H1 (cell line): Measurements from ENCODE around the gene MS4A18. TPM values are rescaled to one million over a fixed set of nuclear protein-coding genes. Genes with fewer than 3 reads are reported as not detected.

Experiments
- CTCF ChIA-PET: fragments of 300-600 bp; sonication (Branson Sonifier 250); formaldehyde crosslinking; loops from one replicate; lab custom pipeline; 2021; ENCODE audit not compliant: partially characterized antibody; lab: Charles Lee
- POLR2A ChIA-PET: fragments of 300-600 bp; sonication (Branson Sonifier 250); formaldehyde crosslinking; loops from one replicate; lab custom pipeline; 2021; ENCODE audit warnings: inconsistent platforms; ENCODE audit not compliant: partially characterized antibody; lab: Charles Lee
- DNase-seq, 2 experiments: peaks; one replicate each; pipeline versions ENCODE4 v3.0.0 to v3.0.0-alpha.2; 2010 to 2022; ENCODE audit warnings: low spot score in 2 of 2, low read depth in 1 of 2, mixed read lengths in 1 of 2
- FAIRE-seq: peaks from 2 replicates; lab custom pipeline; 2011; peaks lifted over from hg19 to GRCh38; lab: Jason Lieb, UNC
- H2AFZ ChIP-seq: 2 replicates; pipeline ENCODE4 v1.8.1; 2012; ENCODE audit warnings: low read length, inconsistent platforms
- H2AK5ac ChIP-seq: 2 replicates; pipeline ENCODE4 v1.6.1; 2013; ENCODE audit warnings: low read depth, low read length
- H2BK120ac ChIP-seq: replicated peaks from 2 replicates; pipeline ENCODE3; 2013; ENCODE audit warnings: low read depth, low read length, inconsistent platforms
- H2BK12ac ChIP-seq: 2 replicates; pipeline ENCODE4 v1.6.1; 2013; ENCODE audit warnings: low read depth, low read length
- H2BK15ac ChIP-seq: 2 replicates; pipeline ENCODE4 v1.6.1; 2013; ENCODE audit warnings: low read length
- H2BK20ac ChIP-seq: 2 replicates; pipeline ENCODE4 v1.6.1; 2013; ENCODE audit warnings: low read length
- H2BK5ac ChIP-seq: 2 replicates; pipeline ENCODE4 v1.6.1; 2013; ENCODE audit warnings: low read depth, low read length
- H3K14ac ChIP-seq: 2 replicates; pipeline ENCODE4 v1.6.1; 2013; ENCODE audit warnings: inconsistent platforms; ENCODE audit not compliant: insufficient read length
- H3K18ac ChIP-seq: 2 replicates; pipeline ENCODE4 v1.6.1; 2013; ENCODE audit warnings: low read length; ENCODE audit errors: extremely low read depth
- H3K23ac ChIP-seq: 2 replicates; pipeline ENCODE4 v1.6.1; 2013; ENCODE audit warnings: inconsistent platforms; ENCODE audit not compliant: insufficient read length
- H3K23me2 ChIP-seq: 2 replicates; pipeline ENCODE4 v1.6.1; 2013; ENCODE audit warnings: low read depth, low read length
- H3K27ac ChIP-seq: 2 replicates; pipeline ENCODE4 v1.6.1; 2011; ENCODE audit warnings: low read depth, low read length, inconsistent platforms
- H3K27me3 ChIP-seq, 4 experiments: replicated peaks in 1 of 4; 1 replicate in 1 of 4; 2 replicates in 3 of 4; pipeline versions ENCODE4 v1.6.1 to v1.8.1; 2011 to 2013; ENCODE audit warnings: low read length in 3 of 4, mild to moderate bottlenecking in 3 of 4, inconsistent platforms in 2 of 4, mixed read lengths in 2 of 4, moderate library complexity in 1 of 4; ENCODE audit not compliant: control insufficient read depth in 3 of 4, insufficient read depth in 3 of 4; ENCODE audit errors: extremely low read depth in 1 of 4
- H3K36me3 ChIP-seq, 4 experiments: 2 replicates each; pipeline versions ENCODE4 v1.6.1 to v1.8.1; 2011 to 2013; ENCODE audit warnings: mild to moderate bottlenecking in 4 of 4, low read length in 3 of 4, moderate library complexity in 2 of 4, control low read depth in 1 of 4, inconsistent platforms in 1 of 4; ENCODE audit not compliant: insufficient read depth in 4 of 4, control insufficient read depth in 2 of 4
- H3K4ac ChIP-seq: replicated peaks from 2 replicates; pipeline ENCODE3; 2013; ENCODE audit warnings: low read length, low read depth, mixed read lengths, inconsistent platforms; ENCODE audit not compliant: insufficient read length
- H3K4me1 ChIP-seq, 4 experiments: replicated peaks in 1 of 4; 1 replicate in 1 of 4; 2 replicates in 3 of 4; pipeline versions ENCODE4 v1.6.1 to v1.8.1; 2011 to 2013; ENCODE audit warnings: low read length in 3 of 4, inconsistent platforms in 2 of 4, mixed read lengths in 1 of 4; ENCODE audit not compliant: insufficient read depth in 4 of 4, control insufficient read depth in 3 of 4
- H3K4me2 ChIP-seq, 2 experiments: 2 replicates each; pipeline versions ENCODE4 v1.6.1 to v1.8.1; 2011 to 2013; ENCODE audit warnings: low read depth in 2 of 2, low read length in 2 of 2, control low read depth in 1 of 2, inconsistent platforms in 1 of 2, mild to moderate bottlenecking in 1 of 2; ENCODE audit not compliant: insufficient read depth in 1 of 2
- H3K4me3 ChIP-seq, 4 experiments: fragments of 200-600, 300-600 bp in 1 of 4; sonication (generic), shearing (Covaris generic), sonication (Bioruptor Twin) in 1 of 4; 2 replicates each; pipeline versions ENCODE4 v1.5.1 to v1.8.1; 2011 to 2016; ENCODE audit warnings: low read length in 4 of 4, low read depth in 3 of 4, control low read depth in 2 of 4, inconsistent platforms in 2 of 4, mild to moderate bottlenecking in 2 of 4, mixed read lengths in 1 of 4, moderate library complexity in 1 of 4; ENCODE audit not compliant: insufficient read depth in 2 of 4; ENCODE audit errors: extremely low read depth in 1 of 4
- H3K56ac ChIP-seq: replicated peaks from 2 replicates; pipeline ENCODE3; 2013; ENCODE audit warnings: low read depth, mild to moderate bottlenecking, mixed read lengths, low read length, inconsistent platforms; ENCODE audit not compliant: insufficient read length
- H3K79me1 ChIP-seq: 2 replicates; pipeline ENCODE4 v1.6.1; 2013; ENCODE audit warnings: low read depth, low read length, control low read depth
- H3K79me2 ChIP-seq, 2 experiments: 2 replicates each; pipeline versions ENCODE4 v1.6.1 to v1.8.1; 2012 to 2013; ENCODE audit warnings: low read length in 2 of 2, mild to moderate bottlenecking in 2 of 2, inconsistent platforms in 1 of 2; ENCODE audit not compliant: insufficient read depth in 2 of 2, control insufficient read depth in 1 of 2
- H3K9ac ChIP-seq, 4 experiments: replicated peaks in 1 of 4; 1 replicate in 1 of 4; 2 replicates in 3 of 4; pipeline versions ENCODE4 v1.6.1 to v1.8.1; 2011 to 2013; ENCODE audit warnings: low read depth in 3 of 4, low read length in 3 of 4, control low read depth in 2 of 4, mild to moderate bottlenecking in 2 of 4, moderate library complexity in 2 of 4, inconsistent platforms in 1 of 4; ENCODE audit errors: extremely low read depth in 1 of 4
- H3K9me3 ChIP-seq, 2 experiments: 2 replicates each; pipeline versions ENCODE4 v1.6.1 to v1.8.1; 2012 to 2013; ENCODE audit warnings: mild to moderate bottlenecking in 2 of 2, moderate library complexity in 2 of 2, control low read depth in 1 of 2, inconsistent platforms in 1 of 2, low read depth in 1 of 2, low read length in 1 of 2, mixed read lengths in 1 of 2; ENCODE audit not compliant: insufficient read depth in 2 of 2
- H4K20me1 ChIP-seq, 2 experiments: replicated peaks in 1 of 2; 2 replicates each; pipeline versions ENCODE3 to v1.8.1; 2011 to 2013; ENCODE audit warnings: inconsistent platforms in 2 of 2, low read length in 2 of 2, mild to moderate bottlenecking in 1 of 2; ENCODE audit not compliant: insufficient read depth in 2 of 2, control insufficient read depth in 1 of 2
- H4K5ac ChIP-seq: 2 replicates; pipeline ENCODE4 v1.6.1; 2013; ENCODE audit warnings: low read length, low read depth, mixed read lengths, inconsistent platforms; ENCODE audit not compliant: insufficient read length
- H4K8ac ChIP-seq: 2 replicates; pipeline ENCODE4 v1.8.0; 2013; ENCODE audit warnings: mild to moderate bottlenecking, moderate library complexity, low read length, inconsistent platforms; ENCODE audit not compliant: insufficient read depth; ENCODE audit errors: extremely low read depth
- H4K91ac ChIP-seq: replicated peaks from 2 replicates; pipeline ENCODE3; 2013; ENCODE audit warnings: low read length, mixed read lengths, inconsistent platforms; ENCODE audit not compliant: insufficient read length
- JUN ChIP-seq: IDR thresholded peaks from 2 replicates; pipeline ENCODE4 v1.6.1; 2011; ENCODE audit warnings: low read depth, mild to moderate bottlenecking, improper control_type of control experiment, low read length
- WGBS, 2 experiments: shearing (Covaris generic) in 1 of 2; methylation state at CpG; one replicate each; pipeline versions ENCODE4 v1.1.6 to v1.1.7; 2013 to 2015; ENCODE audit warnings: low lambda C conversion rate in 2 of 2, mixed read lengths in 2 of 2, inconsistent platforms in 1 of 2, low coverage in 1 of 2, missing lambda C conversion rate in 1 of 2; ENCODE audit not compliant: insufficient replicate concordance in 2 of 2, insufficient coverage in 1 of 2, insufficient read length in 1 of 2; ENCODE audit errors: extremely low coverage in 1 of 2, missing lambda C conversion rate in 1 of 2; 5-methylcytosine and 5-hydroxymethylcytosine counted together
- polyA plus RNA-seq, 7 experiments: library from polyadenylated mRNA; depleted of rRNA in 3 of 7; stranded (reverse) in 5 of 7; unstranded in 2 of 7; fragments of >200 nt in 5 of 7; fragments of 200-250 nt in 2 of 7; gene quantifications; 1 replicate in 5 of 7; 2 replicates in 1 of 7; 4 replicates in 1 of 7; pipeline versions ENCODE4 v1.2.1 to v1.2.3, GENCODE V29; 2011 to 2013; ENCODE audit warnings: missing spikeins in 2 of 7, mixed read lengths in 2 of 7
- total RNA-seq: library from RNA; stranded (reverse); fragmentation: NEBNext Ultra II Directional; extraction: Animal tissue kit (Norgen Biotek cat#: 25700); gene quantifications from 2 replicates; pipeline ENCODE4 v1.2.1, GENCODE V29; 2021

MS4A18 gene
- total and polyA plus RNA-seq, 2 of the 8 experiments (the other 6 are each of a cell fraction or from before 2014, with no cell fraction given), result not detected

- H3K9me3 ChIP-seq, result 0 out of 4 replicates have a peak, but pooled peaks cover 0 to 3% of the 10 kb centered on the region in 2 experiments
- WGBS, 2 experiments, result 89% methylated on average over 4 of the region's 4 CpGs; no CpG with 5 or more reads in 1 of the 2 experiments
These were observed 52.6 kb downstream of the MS4A18 start for GRCh38 chr11:60777106-60777505.

More at GRCh38 chr11:60777106-60777505, 52.6 kb downstream of the MS4A18 start:
- Histone ChIP-seq H4K20me1 (no peaks in the 10 kb centered on the region), H2AK5ac (no peak overlapping the region), H4K8ac (no peak overlapping the region), H4K91ac (no peak overlapping the region), H3K23me2 (no peaks in the 10 kb centered on the region), H3K18ac (no peak overlapping the region), H2BK12ac (no peak overlapping the region), H3K56ac (no peak overlapping the region), H3K23ac (no peak overlapping the region), H2BK15ac (no peak overlapping the region), H3K27ac (no peak overlapping the region), H3K79me1 (no peaks in the 10 kb centered on the region), H2BK120ac (no peak overlapping the region), H3K4me2 (no peak overlapping the region), H4K5ac (no peak overlapping the region), H3K14ac (no peak overlapping the region), H2AFZ (no peak overlapping the region), H2BK5ac (no peak overlapping the region), H3K9ac (no peak overlapping the region), H3K4me1 (no peaks in the 10 kb centered on the region; a peak in 1 of 7 replicates), H3K4me3 (no peak overlapping the region), H3K79me2 (no peaks in the 10 kb centered on the region), H3K36me3 (no peaks in the 10 kb centered on the region), H3K4ac (no peak overlapping the region), H3K27me3 (no peaks in the 10 kb centered on the region), H2BK20ac (no peak overlapping the region)
- ChIA-PET POLR2A (interaction anchor here (0.9 to 1.1 kb wide), 2 partner anchors 65 to 114 kb away, joined by 3 read pairs; partner anchors contain the start of gene CCDC86), CTCF (interaction anchor here (0.8 to 11.8 kb wide), 17 partner anchors 9 to 122 kb away, joined by 3 to 145 read pairs (median 5); partner anchors contain the start of gene MS4A15)
- FAIRE-seq (no peak), DNase-seq (no peak)
- no peak for TF ChIP-seq JUN
